Measurements from ENCODE around the gene SERTAD2.

The SERTAD2 gene

GRCh38 chr2:64607381-64608304 lies 46.1 kb downstream of the SERTAD2 start:
- no peak for DNase-seq (ENCODE audit: low read depth)

- DNase-seq (ENCODE audit: low read depth): no peak
Observed at GRCh38 chr2:64606479-64607363, 47.0 kb downstream of the SERTAD2 start.

- DNase-seq (ENCODE audit: low read depth): no peak
Observed at GRCh38 chr2:64605991-64606478, 47.7 kb downstream of the SERTAD2 start.

GRCh38 chr2:64605026-64605471 lies 48.7 kb downstream of the SERTAD2 start:
- DNase-seq (ENCODE audit: low read depth): peak; percentile 77

DNA sequence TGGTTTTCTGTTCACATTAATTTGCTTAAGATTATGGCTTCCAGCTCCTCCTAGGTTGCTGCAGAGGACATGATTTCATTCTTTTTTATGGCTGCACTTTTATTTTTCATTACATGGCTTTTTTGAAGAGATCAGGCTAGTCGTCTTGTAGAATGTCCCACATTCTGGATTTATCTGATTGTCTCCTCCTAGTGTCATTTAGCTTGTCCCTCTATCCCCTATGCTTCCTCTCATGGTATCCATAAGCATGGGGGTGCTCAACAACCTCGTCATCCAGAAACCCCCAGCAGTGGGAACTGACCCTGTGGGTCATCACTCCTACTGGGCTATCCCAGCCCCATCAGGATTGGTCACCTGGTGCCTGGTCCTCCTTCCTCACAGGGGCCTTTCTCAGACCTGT lies 49.6 kb downstream of the SERTAD2 start:
- no peak for DNase-seq (ENCODE audit: low read depth)

DNA sequence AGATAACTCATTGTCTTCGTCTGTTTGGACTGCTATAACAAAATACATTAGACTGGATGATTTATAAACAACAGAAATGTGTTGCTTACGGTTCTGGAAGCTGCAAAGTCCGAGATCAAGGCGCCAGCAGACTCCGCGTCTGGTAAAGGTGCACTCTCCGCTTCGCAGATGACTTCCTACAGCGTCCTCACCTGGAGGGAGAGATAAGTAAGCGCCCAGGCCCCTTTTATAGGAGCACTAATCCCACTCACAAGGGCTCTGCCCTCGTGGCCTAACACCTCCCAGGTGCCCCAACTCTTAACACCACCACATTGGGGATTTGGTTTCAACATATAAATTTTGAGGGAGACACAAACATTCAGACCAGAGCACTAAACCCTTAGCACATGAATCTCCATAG lies 51.3 kb downstream of the SERTAD2 start:
- no peak for DNase-seq (ENCODE audit: low read depth)

DNA sequence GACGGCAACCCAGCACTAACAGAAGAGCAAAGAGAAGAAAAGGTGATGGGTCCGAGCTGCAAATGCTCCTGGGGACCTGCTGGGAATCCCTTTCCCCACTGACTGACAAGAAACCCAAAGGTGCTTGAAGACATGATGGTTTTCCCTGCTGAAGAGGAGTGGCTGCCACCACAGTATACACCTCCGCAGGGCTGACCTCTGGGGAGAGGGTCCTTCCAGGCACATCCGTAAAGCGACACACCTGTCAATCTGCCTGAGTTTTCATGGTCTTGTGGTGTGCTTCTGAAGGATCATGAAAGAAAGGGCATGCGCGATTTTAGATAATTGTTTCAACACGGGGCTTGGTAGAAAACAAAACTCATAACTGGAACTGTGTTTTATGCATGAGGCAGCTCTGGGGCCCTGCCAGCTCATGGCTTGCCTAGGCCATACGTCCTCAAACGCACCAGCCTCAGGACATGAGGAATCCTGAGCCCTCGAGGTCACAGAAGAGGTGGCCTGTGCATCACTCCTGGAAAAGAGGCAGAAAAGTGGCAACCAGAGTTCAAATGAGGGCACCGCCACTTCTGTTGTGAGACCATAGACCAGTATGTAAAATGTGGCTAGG lies 51.8 kb downstream of the SERTAD2 start:
- no peak for DNase-seq (ENCODE audit: low read depth)

DNA sequence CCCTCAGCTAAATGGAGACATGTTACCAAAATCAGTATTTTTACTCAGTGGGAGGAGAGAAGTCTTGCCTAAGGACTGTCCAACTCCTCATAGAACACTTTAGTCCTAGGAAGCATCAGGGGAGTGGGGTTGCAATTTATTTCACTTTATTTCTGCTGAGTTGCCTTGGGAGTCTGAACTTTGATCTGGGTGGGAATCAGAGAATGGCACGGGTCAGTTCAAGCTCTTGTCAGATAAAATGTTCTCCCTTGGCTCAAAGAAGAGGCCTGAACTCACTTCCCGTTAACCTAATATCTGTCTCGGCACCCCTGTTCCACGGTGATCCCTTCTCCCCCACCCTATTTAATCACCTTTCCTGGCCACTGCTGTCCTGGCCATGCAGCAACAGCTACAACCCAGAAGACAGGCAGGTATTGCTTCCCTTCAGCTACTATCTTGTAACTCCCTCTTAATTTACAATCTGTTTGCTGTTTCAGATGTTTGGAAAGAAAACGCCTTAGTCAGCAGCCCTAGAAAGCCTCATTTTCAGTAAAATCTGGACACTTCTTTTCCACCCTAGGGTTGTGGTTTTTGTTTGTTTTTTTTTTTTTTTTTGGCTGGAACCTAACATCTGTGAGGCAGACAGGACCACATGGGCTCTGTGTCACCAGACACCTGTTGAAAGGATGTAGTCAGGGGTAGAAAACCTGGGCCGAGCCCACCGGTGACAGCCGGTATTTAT lies 52.5 kb downstream of the SERTAD2 start:
- DNase-seq (ENCODE audit: low read depth): peak; percentile 40

DNA sequence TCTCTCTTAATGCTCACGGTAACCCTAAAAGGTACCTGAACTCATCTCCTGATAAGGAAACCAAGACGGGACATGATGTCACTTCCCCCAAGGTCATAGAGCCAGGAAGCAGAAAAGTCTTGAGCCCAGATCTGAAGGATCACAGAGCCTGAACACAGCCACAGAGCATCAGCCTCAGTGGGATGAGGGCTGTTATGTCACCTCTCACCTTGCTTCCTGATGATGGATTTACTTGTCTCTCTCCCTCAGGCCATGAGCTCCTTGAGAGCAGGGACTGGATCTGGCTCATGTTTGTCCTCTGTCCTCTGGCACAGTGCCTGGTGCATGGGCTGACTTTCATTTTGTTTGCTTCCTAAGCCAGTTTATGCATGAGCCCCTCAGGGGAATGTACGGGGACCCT lies 54.2 kb downstream of the SERTAD2 start:
- no peak for DNase-seq (ENCODE audit: low read depth)

DNA sequence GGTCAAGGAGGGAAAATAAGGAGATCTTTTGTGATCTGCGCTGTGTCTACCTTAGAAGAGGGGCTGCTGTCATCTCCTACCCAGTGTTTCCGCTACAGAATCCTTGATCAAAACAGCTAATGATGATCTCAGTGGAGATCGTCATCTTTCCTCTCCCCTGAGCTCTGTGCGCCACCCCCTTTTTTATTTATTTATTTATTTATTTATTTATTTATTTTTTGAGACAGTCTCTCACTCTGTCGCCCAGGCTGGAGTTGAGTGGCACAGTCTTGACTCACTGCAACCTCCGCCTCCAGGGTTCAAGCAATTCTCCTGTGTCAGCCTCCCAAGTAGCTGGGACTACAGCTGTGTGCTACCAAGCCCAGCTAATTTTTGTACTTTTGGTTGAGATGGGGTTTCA lies 55.5 kb downstream of the SERTAD2 start:
- DNase-seq (ENCODE audit: low read depth): no peak

DNA sequence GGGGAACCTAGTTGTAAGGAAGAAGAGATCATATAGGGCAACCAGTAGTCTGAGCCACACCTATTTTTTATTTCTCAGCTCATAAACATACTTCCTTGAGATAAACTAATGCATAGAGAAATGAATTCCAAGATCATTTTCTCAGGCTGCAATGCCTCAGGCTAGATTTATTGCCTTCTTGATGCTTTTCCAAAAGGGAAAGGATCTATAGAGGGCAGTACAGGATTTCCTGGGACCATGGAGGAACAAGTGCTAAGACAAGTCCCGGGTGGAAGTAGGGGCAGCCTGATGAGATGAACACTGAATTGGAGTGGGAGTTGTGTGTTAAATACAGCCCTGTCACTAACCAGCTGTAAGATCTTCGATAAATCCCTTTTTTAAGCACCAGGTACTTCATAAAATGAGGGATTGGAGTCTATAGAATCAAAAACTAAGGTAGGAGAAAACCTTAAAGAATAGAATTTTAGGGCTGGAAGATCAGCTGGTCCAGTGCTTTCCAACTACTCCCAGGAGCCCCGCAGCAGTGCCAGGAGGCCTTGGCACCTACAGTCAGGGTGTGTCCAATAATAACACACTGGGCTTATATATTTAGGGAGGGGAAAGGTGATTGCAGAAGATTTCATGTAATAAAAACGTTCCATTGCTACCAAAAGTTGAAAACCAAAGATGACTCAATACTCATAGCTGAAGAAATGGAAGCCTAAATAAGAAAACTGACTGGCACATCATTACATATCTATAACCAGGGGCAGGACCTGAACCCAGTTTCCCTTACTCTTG lies 58.1 kb downstream of the SERTAD2 start:
- no peak for DNase-seq (ENCODE audit: low read depth)

DNA sequence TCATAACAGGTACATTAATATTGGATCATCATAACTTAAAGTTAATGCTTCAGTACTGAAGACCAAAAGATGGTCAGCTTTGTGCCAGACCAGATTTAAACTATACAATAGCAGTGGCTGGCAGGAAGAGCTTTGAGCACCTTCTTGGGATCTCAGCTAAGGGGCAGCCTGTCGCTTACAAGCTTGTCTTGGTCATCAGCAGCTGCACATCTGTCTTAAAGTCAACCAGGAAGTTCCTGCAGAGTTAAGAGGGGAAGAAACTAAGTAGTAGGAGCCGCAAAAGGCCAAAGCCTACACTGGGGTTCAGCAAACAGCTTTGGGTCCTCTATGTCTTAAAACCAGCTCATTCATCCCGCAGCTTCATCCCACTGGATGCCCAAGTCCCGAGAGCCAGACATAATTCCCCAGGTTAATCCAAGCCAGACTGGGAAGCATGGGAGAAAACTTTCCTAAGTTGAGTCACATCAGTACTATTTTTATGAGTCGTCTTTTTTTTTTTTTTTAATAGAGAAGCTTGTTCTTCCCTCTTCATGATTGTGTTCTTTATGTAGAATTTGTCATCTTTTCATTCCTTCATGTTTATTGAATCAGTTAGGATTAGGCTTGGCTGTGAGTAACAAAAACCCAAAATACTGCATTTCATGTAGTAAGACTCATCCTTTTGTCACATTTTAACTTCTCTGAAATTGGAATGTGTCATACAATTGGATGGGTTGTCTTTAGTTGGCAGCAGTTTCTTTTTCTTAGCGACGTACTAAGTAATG lies 59.3 kb downstream of the SERTAD2 start:
- peak; percentile 57 for DNase-seq (ENCODE audit: low read depth)

DNA sequence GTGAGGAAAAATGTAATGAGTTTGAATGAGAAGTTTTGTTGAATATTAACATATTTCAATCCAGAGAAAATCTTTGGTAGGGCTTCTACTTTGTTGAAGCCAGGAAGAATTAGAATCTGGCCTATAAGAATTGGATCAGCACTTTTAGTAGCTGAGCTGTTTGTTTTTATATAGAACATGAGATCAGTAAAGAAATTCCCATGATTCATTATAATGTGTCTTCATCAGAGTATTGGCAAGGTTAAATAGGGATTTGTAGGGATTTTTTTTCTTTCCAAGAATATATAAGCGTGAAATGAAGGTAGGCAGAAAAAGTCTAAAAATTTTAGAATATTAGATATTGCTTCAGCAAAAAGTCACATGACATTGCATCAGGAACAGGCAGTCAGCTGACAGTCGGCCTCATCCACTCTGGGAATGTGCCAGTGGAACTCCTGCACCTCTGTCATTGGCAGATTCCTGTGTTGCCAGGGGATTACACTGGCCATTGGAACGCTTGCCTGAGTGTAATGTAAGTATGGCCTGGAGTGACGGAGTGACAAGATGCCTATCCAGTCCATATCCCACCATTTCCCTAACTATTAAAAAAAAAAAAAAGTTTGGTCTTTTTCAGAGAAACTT lies 60.6 kb downstream of the SERTAD2 start:
- no peak for DNase-seq (ENCODE audit: low read depth)

DNA sequence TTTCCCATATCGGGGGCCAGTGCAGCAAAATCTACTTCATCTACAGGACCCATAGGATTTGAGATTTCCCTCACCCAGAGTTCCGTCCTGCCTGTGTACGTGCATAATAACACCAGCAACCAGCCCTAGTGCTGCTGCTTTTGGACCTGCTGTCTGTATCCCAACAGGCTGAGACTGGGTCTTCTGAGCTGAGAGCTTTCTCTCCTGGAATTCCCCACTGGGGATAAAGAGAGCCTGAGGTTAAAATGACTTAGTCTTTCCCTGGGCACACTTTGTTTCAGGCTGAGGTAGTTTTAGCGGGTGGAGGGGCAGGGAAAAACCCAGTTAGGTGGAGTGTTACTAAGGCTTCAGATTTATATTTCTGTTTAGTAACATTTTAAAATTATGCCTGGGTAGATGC lies 62.5 kb downstream of the SERTAD2 start:
- no peak for DNase-seq (ENCODE audit: low read depth)

- no peak for DNase-seq (ENCODE audit: low read depth)
Observed at GRCh38 chr2:64587561-64587960, 66.2 kb downstream of the SERTAD2 start.

DNA sequence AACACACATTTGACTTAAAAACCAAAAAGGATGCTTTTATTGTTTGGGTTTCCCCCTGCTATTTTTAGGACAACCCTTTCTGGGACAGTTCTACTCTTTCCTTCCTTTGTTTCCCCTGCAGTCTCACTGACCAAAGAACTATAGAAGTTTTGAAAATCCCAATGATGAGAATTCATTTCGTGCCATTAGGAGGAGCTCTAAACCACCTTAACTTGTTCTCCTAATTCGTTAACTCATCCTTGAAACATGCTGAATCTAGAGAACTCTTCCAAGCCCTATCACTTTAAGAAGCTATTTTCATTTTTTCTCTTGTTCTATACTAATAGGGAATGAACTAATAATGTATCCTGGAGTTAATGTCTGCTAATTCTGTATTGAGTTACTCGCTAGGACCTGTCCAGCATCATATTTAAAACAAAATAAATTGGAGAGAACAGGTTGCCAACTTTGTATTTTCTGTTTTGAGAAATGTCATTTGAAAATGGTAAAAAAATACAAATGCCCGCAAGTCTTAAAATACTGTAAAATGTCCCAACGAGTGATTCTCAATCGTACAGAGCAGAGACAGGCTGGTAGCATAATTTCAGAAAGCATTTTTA lies 66.7 kb downstream of the SERTAD2 start:
- DNase-seq (ENCODE audit: low read depth): peak; percentile 40

DNA sequence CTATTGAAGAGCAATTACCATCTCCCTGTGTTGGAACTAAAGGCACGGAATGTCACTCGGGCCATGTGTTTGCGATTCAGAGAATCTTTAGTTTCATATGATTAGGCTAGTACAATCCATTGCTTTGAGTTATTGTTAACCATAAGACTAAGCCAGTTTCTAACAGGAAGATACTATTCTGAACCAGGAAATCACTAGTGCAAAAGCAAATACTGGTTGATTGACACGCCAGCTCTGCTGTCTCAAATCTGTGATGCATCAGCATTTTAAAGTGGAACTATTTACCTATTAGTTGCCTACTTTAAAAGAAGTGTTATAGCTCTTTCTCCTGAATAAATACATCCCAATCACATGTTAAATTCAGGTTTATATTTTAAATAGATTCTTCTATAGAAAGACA lies 67.7 kb downstream of the SERTAD2 start:
- DNase-seq (ENCODE audit: low read depth): no peak

- no peak for DNase-seq (ENCODE audit: low read depth)
Observed at GRCh38 chr2:64582774-64583340, 70.9 kb downstream of the SERTAD2 start.
